Left cardiac atrium (tissue), 4 donors: ENCODE measurements around the gene FAM199X. TPM values are rescaled to one million over a fixed set of nuclear protein-coding genes. Genes with fewer than 3 reads are reported as not detected.
"Not testable (repeated sequence)": the region's sequence is repeated elsewhere in the genome, so short reads cannot be mapped to it uniquely, and the experiment has no call there.

Source experiments
- ATAC-seq, 2 donors: fragments of 200-7000 bp; cut with Tn5 transposase; one replicate each; pipeline ENCODE4 v1.9.1; 2020; ENCODE audit warnings: mild to moderate bottlenecking in 2 of 2, moderate library complexity in 2 of 2
- DNase-seq: peaks from one replicate; pipeline ENCODE4 v3.0.0-alpha.2; 2020
- intact Hi-C, 2 donors: fragments of 100-400 bp; cut with DNase I; formaldehyde crosslinking; loops; one replicate each; pipeline versions ENCODE4 v1.14.1 to v1.15.1; 2022 to 2023
- total RNA-seq, 2 donors: library from RNA; stranded (reverse); fragmentation: NEBNext Ultra II Directional; extraction: Animal tissue kit (Norgen Biotek cat#: 25700); gene quantifications; one replicate each; pipeline ENCODE4 v1.2.1, GENCODE V29; 2021
- donor health status: DM: no; HTN: yes; CAD: no.
- donor health status: DM: no; HTN: yes; CAD: no; lungs with severe emphysema.
- donor health status: DM: yes; HTN: yes; CAD: no.
- donor health status: Dilated cardiomyopathy.

Gene FAM199X
- total RNA-seq, 2 donors from 2014 or later = 11.7 to 14.1 TPM

GRCh38 chrX:104173841-104174240 lies 7.6 kb downstream of the FAM199X start:
- DNase-seq = no peak
- no peak for ATAC-seq
- intact Hi-C loops = no loop called here

- DNase-seq (no peak), ATAC-seq (no peak)
- intact Hi-C loops = no loop called here
These were observed 17.4 kb downstream of the FAM199X start for GRCh38 chrX:104183685-104184084.

- no peak for ATAC-seq
These were observed 21.7 kb downstream of the FAM199X start for GRCh38 chrX:104187931-104188330.

GRCh38 chrX:104189837-104190236 lies 23.6 kb downstream of the FAM199X start:
- no peak for ATAC-seq
- intact Hi-C loops = no loop called here

More at GRCh38 chrX:104187931-104188330, 21.7 kb downstream of the FAM199X start:
- intact Hi-C loops = no loop called here
- DNase-seq = no peak

GRCh38 chrX:104193485-104193884 lies 27.2 kb downstream of the FAM199X start:
- no peak for DNase-seq
- no peak for ATAC-seq
- intact Hi-C loops = no loop called here

More at GRCh38 chrX:104189837-104190236, 23.6 kb downstream of the FAM199X start:
- no peak for DNase-seq

- ATAC-seq (no peak), DNase-seq (no peak)
- intact Hi-C loops = loop anchor here in 1 of 2 donors (5.0 kb wide), 1 partner anchor 77 kb away; no protein-coding TSS in a partner anchor
These were observed 28.8 kb downstream of the FAM199X start for GRCh38 chrX:104195013-104195412.

GRCh38 chrX:104195489-104196084 lies 29.3 kb downstream of the FAM199X start:
- intact Hi-C loops = loop anchor here in 1 of 2 donors (5.0 kb wide), 1 partner anchor 77 kb away; no protein-coding TSS in a partner anchor
- ATAC-seq = no peak
- no peak for DNase-seq

- ATAC-seq = no peak
- DNase-seq = no peak
- intact Hi-C loops = no loop called here
These were observed 39.3 kb downstream of the FAM199X start for GRCh38 chrX:104205548-104205947.

- DNase-seq (no peak), ATAC-seq (no peak)
- intact Hi-C loops = no loop called here
These were observed 44.9 kb downstream of the FAM199X start for GRCh38 chrX:104211187-104211586.

- intact Hi-C loops, ATAC-seq, DNase-seq: not testable (repeated sequence)
These were observed 63.8 kb downstream of the FAM199X start for GRCh38 chrX:104230060-104230459.

Other genes with a start within 250 kb of the FAM199X start
- gene TMSB15B, start 203.8 kb upstream of the FAM199X start, total RNA-seq = 1 to 10 TPM; 1.0 to 1.9 TPM
- not detected for gene H2BW1, start 152.7 kb upstream of the FAM199X start, total RNA-seq
- not detected for gene H2BW2, start 126.5 kb upstream of the FAM199X start, total RNA-seq
- under 1 TPM; 0.32 to 0.34 TPM for gene TMSB15C, start 90.2 kb upstream of the FAM199X start, total RNA-seq
- gene ZCCHC18, start 53.9 kb upstream of the FAM199X start, total RNA-seq = under 1 TPM; 0.32 to 0.42 TPM
- 10 to 100 TPM in 1 of 2 donors, 1 to 10 TPM in 1; 8.6 to 10.2 TPM for gene SLC25A53, start 9.4 kb upstream of the FAM199X start, total RNA-seq
- gene ESX1, start 88.5 kb downstream of the FAM199X start, total RNA-seq = not detected